Testis (tissue), 2 donors: ENCODE data around the gene GDPD3.

ENCODE experiments used
- CTCF ChIP-seq, 3 experiments: fragments of 450-650 bp in 2 of 3; fragments of 200-600 bp in 1 of 3; sonication (generic) in 1 of 3; IDR thresholded peaks; one replicate each; pipeline ENCODE4 v1.5.1; 2016 to 2019; ENCODE audit warnings: antibody characterized with exemption in 3 of 3, mild to moderate bottlenecking in 2 of 3, moderate library complexity in 1 of 3
- POLR2A ChIP-seq: fragments of 450-650 bp; IDR thresholded peaks from one replicate; pipeline ENCODE4 v1.6.1; 2017; ENCODE audit warnings: antibody characterized with exemption, mild to moderate bottlenecking, moderate library complexity

GRCh38 chr16:30108059-30108850, 5.1 kb downstream of the GDPD3 start:
- TF ChIP-seq POLR2A (no peak), CTCF (IDR thresholded peaks at IDR 0.05) (no peak)
